CD4-positive, alpha-beta T cell treated with Interleukin-2 at 100 ng/mL for 4 hours (primary cell): ENCODE measurements around the gene TET3.

Experiments
- DNase-seq: peaks from one replicate; pipeline ENCODE4 v3.0.0-alpha.2; 2020; ENCODE audit warnings: low spot score

The TET3 gene

GRCh38 chr2:73965053-73965452 lies 19.7 kb upstream of the TET3 start:
- no peak for DNase-seq

- no peak for DNase-seq
These were observed 16.3 kb upstream of the TET3 start for GRCh38 chr2:73968357-73968937.

- no peak for DNase-seq
These were observed 15.4 kb upstream of the TET3 start for GRCh38 chr2:73969356-73969755.

GRCh38 chr2:73970141-73970803 lies 14.4 kb upstream of the TET3 start:
- no peak for DNase-seq

GRCh38 chr2:73970850-73971471 lies 13.7 kb upstream of the TET3 start:
- peak; percentile 49 for DNase-seq

- no peak for DNase-seq
These were observed 13.0 kb upstream of the TET3 start for GRCh38 chr2:73971722-73972121.

- DNase-seq: no peak
These were observed 11.9 kb upstream of the TET3 start for GRCh38 chr2:73972846-73973245.

- no peak for DNase-seq
These were observed 9.0 kb upstream of the TET3 start for GRCh38 chr2:73975731-73976130.

- no peak for DNase-seq
These were observed 7.9 kb upstream of the TET3 start for GRCh38 chr2:73976803-73977202.

- no peak for DNase-seq
These were observed 7.2 kb upstream of the TET3 start for GRCh38 chr2:73977466-73977865.

GRCh38 chr2:73979021-73979420 lies 5.7 kb upstream of the TET3 start:
- DNase-seq: peak; percentile 87

GRCh38 chr2:73979686-73980085 lies 5.0 kb upstream of the TET3 start:
- DNase-seq: no peak

- DNase-seq: no peak
These were observed 4.1 kb upstream of the TET3 start for GRCh38 chr2:73980566-73980965.

- DNase-seq: no peak
These were observed 3.4 kb upstream of the TET3 start for GRCh38 chr2:73981081-73982001.

GRCh38 chr2:73982140-73982617 lies 2.5 kb upstream of the TET3 start:
- DNase-seq: no peak

GRCh38 chr2:73983322-73984202 lies 1.1 kb upstream of the TET3 start:
- DNase-seq: no peak

- DNase-seq: peak; percentile 64
These were observed 205 bp downstream of the TET3 start for GRCh38 chr2:73984922-73985307.

GRCh38 chr2:73985308-73986084 lies 786 bp downstream of the TET3 start:
- peak; percentile 71 for DNase-seq

- DNase-seq: peak; percentile 20
These were observed 1.5 kb downstream of the TET3 start for GRCh38 chr2:73986085-73986681.
